PC-3 (cell line): Measurements from ENCODE around the gene VPS54. TPM values are rescaled to one million over a fixed set of nuclear protein-coding genes. Genes with fewer than 3 reads are reported as not detected.

Experiments
- ATAC-seq: fragments of 200-7000 bp; cut with Tn5 transposase; 2 replicates; pipeline ENCODE4 v1.9.1; 2020; ENCODE audit warnings: mild to moderate bottlenecking, moderate library complexity
- BruUV-seq: library from RNA; stranded (reverse); fragments of 400-500 nt; replicated peaks from 2 replicates; lab custom pipeline; 2021; lab: Mats Ljungman, UMichigan
- CTCF ChIA-PET: fragments of 300-600 bp; sonication (Branson Sonifier 250); formaldehyde crosslinking; loops from one replicate; lab custom pipeline; 2022; ENCODE audit warnings: antibody characterized with exemption; lab: Charles Lee
- POLR2A ChIA-PET: fragments of 300-600 bp; sonication (Branson Sonifier 250); formaldehyde crosslinking; loops from one replicate; lab custom pipeline; 2022; ENCODE audit warnings: antibody characterized with exemption; ENCODE audit not compliant: unreplicated experiment; lab: Charles Lee
- DNase-seq: peaks from one replicate; pipeline ENCODE4 v3.0.0-alpha.2; 2015
- H2AFZ ChIP-seq: fragments of 300-600 bp; sonication (generic); 2 replicates; pipeline ENCODE4 v1.6.0; 2016; ENCODE audit warnings: antibody characterized with exemption, low read length
- H3F3A ChIP-seq: fragments of 300-600 bp; sonication (generic); one replicate; pipeline ENCODE4 v1.6.0; 2017; ENCODE audit warnings: antibody characterized with exemption, low read length, control low read depth, mild to moderate bottlenecking; ENCODE audit not compliant: unreplicated experiment
- H3K27ac ChIP-seq: fragments of 300-600 bp; sonication (generic); 2 replicates; pipeline ENCODE4 v1.5.1; 2016; ENCODE audit warnings: mild to moderate bottlenecking, low read length
- H3K27me3 ChIP-seq: fragments of 300-600 bp; sonication (generic); 2 replicates; pipeline ENCODE4 v1.6.1; 2016; ENCODE audit warnings: low read length, mixed read lengths
- H3K36me3 ChIP-seq: fragments of 300-600 bp; sonication (generic); 2 replicates; pipeline ENCODE4 v1.6.1; 2016; ENCODE audit warnings: low read depth, mixed run types, low read length, mixed read lengths
- H3K4me1 ChIP-seq: fragments of 300-600 bp; sonication (generic); 2 replicates; pipeline ENCODE4 v1.5.1; 2016; ENCODE audit warnings: low read length; ENCODE audit not compliant: insufficient read depth
- H3K4me2 ChIP-seq: fragments of 300-600 bp; sonication (generic); 2 replicates; pipeline ENCODE4 v1.6.0; 2016; ENCODE audit warnings: low read length
- H3K4me3 ChIP-seq: fragments of 300-600 bp; sonication (generic); 2 replicates; pipeline ENCODE4 v1.5.1; 2016; ENCODE audit warnings: mild to moderate bottlenecking, low read length, mixed read lengths
- H3K79me2 ChIP-seq: fragments of 300-600 bp; sonication (generic); 2 replicates; pipeline ENCODE4 v1.6.1; 2017; ENCODE audit warnings: low read length, mixed read lengths
- H3K9ac ChIP-seq: fragments of 300-600 bp; sonication (generic); 2 replicates; pipeline ENCODE4 v1.6.0; 2016; ENCODE audit warnings: mild to moderate bottlenecking, low read length
- H3K9me2 ChIP-seq: fragments of 300-600 bp; sonication (generic); replicated peaks from 2 replicates; pipeline ENCODE4 v1.6.1; 2016; ENCODE audit warnings: mixed run types, low read length, mixed read lengths
- H3K9me3 ChIP-seq: fragments of 300-600 bp; sonication (generic); 2 replicates; pipeline ENCODE4 v1.6.1; 2016; ENCODE audit warnings: low read length, mixed read lengths
- H4K20me1 ChIP-seq: fragments of 300-600 bp; sonication (generic); 2 replicates; pipeline ENCODE4 v1.6.1; 2016; ENCODE audit warnings: low read length, mixed read lengths
- CTCF ChIP-seq: fragments of 300-600 bp; sonication (generic); conservative IDR thresholded peaks from 2 replicates; pipeline ENCODE4 v1.5.1; 2017; ENCODE audit warnings: antibody characterized with exemption, low read depth, mild to moderate bottlenecking, low read length
- EZH2 ChIP-seq: fragments of 300-600 bp; sonication (generic); IDR thresholded peaks from one replicate; pipeline ENCODE4 v1.6.1; 2017; ENCODE audit warnings: antibody characterized with exemption, mild to moderate bottlenecking, low read length; ENCODE audit not compliant: unreplicated experiment
- EZH2phosphoT487 ChIP-seq: fragments of 300-600 bp; sonication (generic); IDR thresholded peaks from 2 replicates; pipeline ENCODE4 v1.6.1; 2018; ENCODE audit warnings: mild to moderate bottlenecking, antibody characterized with exemption, low read length, borderline replicate concordance
- intact Hi-C: fragments of 100-400 bp; cut with micrococcal nuclease; formaldehyde crosslinking; loops from 2 replicates; pipeline ENCODE4 v1.9.0; 2023
- total RNA-seq: library from RNA; depleted of rRNA; stranded (reverse); fragments of >200 nt; gene quantifications from 2 replicates; pipeline ENCODE4 v1.2.3, GENCODE V29; 2014

VPS54 gene
- total RNA-seq, 1 experiment from 2014 or later = 17.9 TPM

- ChIA-PET CTCF (interaction anchor here (0.6 kb wide), 1 partner anchor 203 kb away, joined by 3 read pairs; no protein-coding TSS in a partner anchor), POLR2A (interaction anchor here (0.5 to 0.6 kb wide), 4 partner anchors 121 to 1077 kb away, joined by 3 to 10 read pairs (median 4); no protein-coding TSS in a partner anchor)
- no peaks in the 10 kb centered on the region for H3K27me3 ChIP-seq
- peak overlapping the region; percentile 91 for H3K4me3 ChIP-seq
- DNase-seq = peak; percentile 25
- no peaks in the 10 kb centered on the region for H3K9me3 ChIP-seq
- no peaks in the 10 kb centered on the region for H3K36me3 ChIP-seq
- no TSS peak for BruUV-seq
- peaks cover 23% of the 10 kb centered on the region for H3K4me1 ChIP-seq
- no peaks in the 10 kb centered on the region for H3F3A ChIP-seq
- peaks cover 50% of the 10 kb centered on the region for H3K79me2 ChIP-seq
- TF ChIP-seq EZH2 = no peak
- TF ChIP-seq EZH2phosphoT487 = no peak
- no peak for TF ChIP-seq CTCF
- H4K20me1 ChIP-seq = no peaks in the 10 kb centered on the region
- peak; percentile 54 for ATAC-seq
- H3K9ac ChIP-seq = peak overlapping the region; percentile 84
- intact Hi-C loops = loop anchor here (5.0 to 10.0 kb wide), 3 partner anchors 36 to 324 kb away; no protein-coding TSS in a partner anchor
- peak overlapping the region; percentile 21 for H3K27ac ChIP-seq
- no peaks in the 10 kb centered on the region for H3K9me2 ChIP-seq
- H2AFZ ChIP-seq = peak overlapping the region; percentile 93
- H3K4me2 ChIP-seq = peak overlapping the region; percentile 97
Observed at GRCh38 chr2:64018701-64019082, 536 bp downstream of the VPS54 start.

GRCh38 chr2:64017811-64018700 is 1.2 kb downstream of the VPS54 start:
- POLR2A ChIA-PET = interaction anchor here (0.5 to 0.6 kb wide), 3 partner anchors 122 to 1076 kb away, joined by 3 to 10 read pairs (median 3); no protein-coding TSS in a partner anchor
- H3K27ac ChIP-seq = peak overlapping the region; percentile 21
- no peaks in the 10 kb centered on the region for H3F3A ChIP-seq
- CTCF ChIA-PET = interaction anchor here (0.6 kb wide), 1 partner anchor 203 kb away, joined by 3 read pairs; no protein-coding TSS in a partner anchor
- DNase-seq (peak; percentile 43), ATAC-seq (peak; percentile 4; the same call in 1 of the 2 replicates)
- H3K9me2 ChIP-seq = no peaks in the 10 kb centered on the region
- intact Hi-C loops = loop anchor here (5.0 to 10.0 kb wide), 3 partner anchors 36 to 323 kb away; no protein-coding TSS in a partner anchor
- H3K4me1 ChIP-seq = peaks cover 23% of the 10 kb centered on the region
- H3K9me3 ChIP-seq = no peaks in the 10 kb centered on the region
- H3K79me2 ChIP-seq = peaks cover 54% of the 10 kb centered on the region
- H4K20me1 ChIP-seq = peaks cover 2% of the 10 kb centered on the region; the same call in 1 of the 2 replicates
- H3K4me2 ChIP-seq = peak overlapping the region; percentile 97
- peak overlapping the region; percentile 82 for H2AFZ ChIP-seq
- TF ChIP-seq EZH2phosphoT487 (no peak), CTCF (no peak), EZH2 (no peak)
- H3K36me3 ChIP-seq = no peaks in the 10 kb centered on the region
- BruUV-seq = TSS peak; percentile 44
- H3K9ac ChIP-seq = peak overlapping the region; percentile 84
- H3K27me3 ChIP-seq = no peaks in the 10 kb centered on the region
- peak overlapping the region; percentile 91 for H3K4me3 ChIP-seq
